Erythroblast (primary cell): Measurements from ENCODE around the gene GZMM.

Experiments used
- GATA1 ChIP-seq: IDR thresholded peaks from 2 replicates; pipeline ENCODE4 v1.6.1; 2011; ENCODE audit warnings: low read depth, mild to moderate bottlenecking, control low read depth, low read length, moderate library complexity
- POLR2A ChIP-seq: IDR thresholded peaks from 2 replicates; pipeline ENCODE4 v1.6.1; 2011; ENCODE audit warnings: mild to moderate bottlenecking, low read length

DNA sequence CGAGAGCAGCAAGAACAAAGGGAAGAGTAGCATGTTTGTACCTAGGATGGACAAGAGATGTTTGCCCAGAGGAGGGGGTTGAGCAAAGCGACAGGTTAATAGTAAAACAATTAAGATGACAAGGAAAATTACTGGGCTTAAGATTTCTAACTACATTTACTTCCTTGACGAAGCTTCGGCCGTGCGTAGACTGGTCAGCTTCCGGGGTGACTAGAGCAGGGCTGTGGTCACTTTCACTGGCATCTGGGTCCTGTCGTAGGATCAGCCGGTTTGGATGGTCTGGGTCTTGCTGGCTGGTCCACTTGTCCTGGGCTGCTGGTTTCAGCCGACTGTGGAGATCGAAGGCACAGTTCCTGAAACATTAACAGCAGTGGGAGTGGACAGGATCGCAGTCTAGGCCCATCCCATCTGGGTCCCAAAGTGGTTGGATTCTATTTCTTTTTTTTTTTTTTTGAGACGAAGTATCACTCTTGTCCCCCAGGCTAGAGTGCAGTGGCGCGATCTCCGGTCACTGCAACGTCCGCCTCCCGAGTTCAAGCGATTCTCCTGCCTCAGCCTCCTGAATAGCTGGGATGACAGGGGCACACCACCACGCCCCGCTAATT is 23.5 kb downstream of the GZMM start:
- TF ChIP-seq POLR2A (no peak), GATA1 (no peak)
